Measurements from ENCODE around the gene TSPAN4. TPM values are rescaled to one million over a fixed set of nuclear protein-coding genes. Genes with fewer than 3 reads are reported as not detected.
A peak's percentile ranks its signal among the peaks of the same experiment; 100 is the strongest.

The TSPAN4 gene
- total RNA-seq, 4 donors from 2014 or later, result 81.4 to 156 (median 129) TPM

DNA sequence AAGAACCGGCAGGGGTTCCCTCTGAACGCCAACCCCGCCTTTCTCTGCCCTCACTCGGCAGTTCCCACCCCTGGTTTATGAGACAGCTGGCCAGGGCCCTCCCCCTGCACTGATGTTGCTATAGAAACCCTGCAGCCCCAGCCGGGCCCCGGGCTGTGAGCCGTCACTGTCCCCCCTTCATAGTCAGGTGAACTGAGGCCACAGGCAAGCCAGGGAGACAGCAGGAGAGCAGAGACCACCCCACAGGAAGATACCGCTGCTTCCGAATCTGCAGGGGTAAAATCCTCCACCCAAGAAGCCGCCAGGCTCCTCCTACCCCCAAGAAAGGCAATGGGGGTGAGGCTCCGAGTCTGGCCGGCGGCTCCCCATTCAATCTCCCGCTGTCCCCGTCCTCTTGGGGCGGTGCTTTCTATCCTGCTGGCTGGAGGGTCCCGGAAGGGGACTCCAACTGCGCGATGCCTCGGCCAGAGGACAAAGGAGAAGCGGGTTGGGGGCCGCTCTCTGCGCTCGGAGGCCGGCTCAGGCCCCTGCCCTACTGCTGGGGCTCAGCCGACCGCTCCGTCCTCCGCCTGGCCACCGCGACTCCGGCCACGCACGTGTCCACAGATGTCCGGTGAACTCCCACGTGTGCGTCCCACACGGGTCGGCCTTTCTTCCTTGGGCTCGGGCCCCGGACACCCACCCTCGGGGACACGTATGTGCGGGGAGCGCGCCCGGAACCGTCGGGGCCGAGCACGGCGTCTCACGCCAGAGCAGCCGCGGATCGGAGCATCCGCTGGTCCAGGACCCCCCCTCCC lies 45.2 kb upstream of the TSPAN4 start:
- DNase-seq (ENCODE audit: extremely low spot score), result peak; percentile 94
- H3K36me3 ChIP-seq, result peaks cover 7 to 50% (median 44%) of the 10 kb centered on the region in 4 donors
- peak overlapping the region; percentile 84 to 93 (median 90) for H3K27ac ChIP-seq (replicated peaks in 1 of 4)
- peaks cover 32 to 49% (median 37%) of the 10 kb centered on the region in 4 donors for H3K4me1 ChIP-seq
- H3K4me3 ChIP-seq, result peak overlapping the region; percentile 59 to 93 (median 84)
- TF ChIP-seq POLR2A (IDR thresholded peaks at IDR 0.05; ENCODE audit: low read depth) (no peak), CTCF (IDR thresholded peaks at IDR 0.05) (no peak), POLR2AphosphoS5 (IDR thresholded peaks at IDR 0.05) (peak; percentile 23 to 26), EP300 (IDR thresholded peaks at IDR 0.05) (no peak)
- intact Hi-C loops (cut with DNase I), result no loop called here
- no peaks in the 10 kb centered on the region for H3K9me3 ChIP-seq
- H3K27me3 ChIP-seq, result no peaks in the 10 kb centered on the region
- WGBS, result 0% methylated on average over 10 of the region's 57 CpGs

- H3K4me3 ChIP-seq, result peak within 1 kb of the TSS; percentile 59 to 93 (median 84)
- H3K27ac ChIP-seq (replicated peaks in 1 of 4), result peak within 1 kb of the TSS; percentile 84 to 93 (median 90)
- H3K36me3 ChIP-seq, result peaks cover 14 to 49% (median 45%) of the 10 kb centered on the region in 4 donors
- H3K27me3 ChIP-seq, result no peaks in the 10 kb centered on the region
- H3K4me1 ChIP-seq, result peaks cover 32 to 50% (median 37%) of the 10 kb centered on the region in 4 donors
- DNase-seq (ENCODE audit: extremely low spot score), result no peak
- WGBS, result 20% methylated on average over 9 of the region's 69 CpGs
- TF ChIP-seq POLR2A (IDR thresholded peaks at IDR 0.05; ENCODE audit: low read depth) (no peak), CTCF (IDR thresholded peaks at IDR 0.05) (peak; percentile 87 to 96 (median 90)), EP300 (IDR thresholded peaks at IDR 0.05) (no peak), POLR2AphosphoS5 (IDR thresholded peaks at IDR 0.05) (no peak)
- intact Hi-C loops (cut with DNase I), result no loop called here
- no peaks in the 10 kb centered on the region for H3K9me3 ChIP-seq
Measured at GRCh38 chr11:798093-798713, 44.4 kb upstream of the TSPAN4 start, which contains the start of gene SLC25A22. TSS of gene SLC25A22 (minus strand) at chr11:798281. CDS start at chr11:795006, 3,275 bp downstream.

- no peak overlapping the region for H3K4me3 ChIP-seq
- H3K9me3 ChIP-seq, result no peaks in the 10 kb centered on the region
- peaks cover 43 to 56% (median 47%) of the 10 kb centered on the region in 4 donors for H3K4me1 ChIP-seq
- no peaks in the 10 kb centered on the region for H3K27me3 ChIP-seq
- no peak overlapping the region for H3K27ac ChIP-seq (replicated peaks in 1 of 4)
- no peak for TF ChIP-seq CTCF (IDR thresholded peaks at IDR 0.05)
- no peak for TF ChIP-seq EP300 (IDR thresholded peaks at IDR 0.05)
- no peak for DNase-seq (ENCODE audit: extremely low spot score)
- peaks cover 14 to 44% (median 40%) of the 10 kb centered on the region in 4 donors for H3K36me3 ChIP-seq
- WGBS, result 88% methylated on average over 7 of the region's 32 CpGs
- intact Hi-C loops (cut with DNase I), result no loop called here
Measured at GRCh38 chr11:799641-800316, 42.9 kb upstream of the TSPAN4 start.

DNA sequence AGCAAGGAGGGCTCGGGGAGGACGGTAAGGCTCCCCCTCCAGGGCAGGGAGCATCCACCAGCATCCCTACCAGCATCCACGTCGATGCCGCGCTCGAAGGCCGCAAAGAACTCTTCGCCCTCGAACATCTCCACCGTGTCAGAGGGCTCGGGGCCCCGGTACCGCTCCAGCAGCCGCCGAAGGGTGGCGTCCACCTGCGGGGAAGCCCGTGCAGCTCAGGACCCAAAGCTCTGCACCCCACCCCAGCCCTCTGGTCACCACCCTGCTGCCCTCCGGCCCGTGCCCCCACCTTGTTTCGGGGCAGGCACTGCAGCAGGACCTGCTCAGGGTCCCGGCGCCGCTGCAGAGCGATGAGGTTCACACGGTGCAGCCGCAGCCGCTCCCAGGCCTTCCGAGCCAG lies 42.2 kb upstream of the TSPAN4 start:
- WGBS, result 91% methylated on average over 22 of the region's 30 CpGs
- no peak for TF ChIP-seq POLR2A (IDR thresholded peaks at IDR 0.05; ENCODE audit: low read depth)
- TF ChIP-seq EP300 (IDR thresholded peaks at IDR 0.05), result no peak
- no peak for TF ChIP-seq POLR2AphosphoS5 (IDR thresholded peaks at IDR 0.05)
- no peak for TF ChIP-seq CTCF (IDR thresholded peaks at IDR 0.05)
- H3K36me3 ChIP-seq, result peaks cover 14 to 44% (median 40%) of the 10 kb centered on the region in 4 donors
- no peaks in the 10 kb centered on the region for H3K9me3 ChIP-seq
- peaks cover 39 to 56% (median 47%) of the 10 kb centered on the region in 4 donors for H3K4me1 ChIP-seq
- H3K27me3 ChIP-seq, result no peaks in the 10 kb centered on the region
- intact Hi-C loops (cut with DNase I), result no loop called here
- H3K4me3 ChIP-seq, result no peak overlapping the region
- no peak for DNase-seq (ENCODE audit: extremely low spot score)
- no peak overlapping the region for H3K27ac ChIP-seq (replicated peaks in 1 of 4)

Data from esophagus muscularis mucosa (tissue), 4 donors.